ENCODE measurements around the gene MMP23B.
"Not testable (repeated sequence)": the region's sequence is repeated elsewhere in the genome, so short reads cannot be mapped to it uniquely, and the experiment has no call there.

DNA sequence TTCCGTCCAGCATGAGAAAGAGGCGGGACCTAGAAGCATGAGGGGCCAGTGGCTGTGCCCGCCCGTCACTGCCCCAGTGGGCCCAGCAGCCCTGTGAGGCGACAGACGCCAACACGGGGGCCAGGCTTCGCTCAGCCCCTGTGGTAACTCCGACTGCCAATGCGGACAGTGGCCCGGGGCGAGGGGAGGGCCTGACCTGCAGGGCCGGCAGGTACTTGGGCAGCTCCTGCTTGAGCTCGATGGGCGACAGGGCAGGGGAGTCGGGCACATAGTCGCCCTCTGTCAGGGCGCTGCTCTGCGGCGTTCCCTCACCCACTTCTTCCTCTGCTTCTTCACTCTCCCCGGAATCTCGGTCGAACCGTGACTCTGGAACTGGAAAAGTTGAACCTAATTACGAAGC, 8.1 kb downstream of the MMP23B start:
- TF ChIP-seq POLR2A, POLR2AphosphoS5, EP300 (IDR thresholded peaks at IDR 0.05): not testable (repeated sequence)
- TF ChIP-seq, protein P1, sequence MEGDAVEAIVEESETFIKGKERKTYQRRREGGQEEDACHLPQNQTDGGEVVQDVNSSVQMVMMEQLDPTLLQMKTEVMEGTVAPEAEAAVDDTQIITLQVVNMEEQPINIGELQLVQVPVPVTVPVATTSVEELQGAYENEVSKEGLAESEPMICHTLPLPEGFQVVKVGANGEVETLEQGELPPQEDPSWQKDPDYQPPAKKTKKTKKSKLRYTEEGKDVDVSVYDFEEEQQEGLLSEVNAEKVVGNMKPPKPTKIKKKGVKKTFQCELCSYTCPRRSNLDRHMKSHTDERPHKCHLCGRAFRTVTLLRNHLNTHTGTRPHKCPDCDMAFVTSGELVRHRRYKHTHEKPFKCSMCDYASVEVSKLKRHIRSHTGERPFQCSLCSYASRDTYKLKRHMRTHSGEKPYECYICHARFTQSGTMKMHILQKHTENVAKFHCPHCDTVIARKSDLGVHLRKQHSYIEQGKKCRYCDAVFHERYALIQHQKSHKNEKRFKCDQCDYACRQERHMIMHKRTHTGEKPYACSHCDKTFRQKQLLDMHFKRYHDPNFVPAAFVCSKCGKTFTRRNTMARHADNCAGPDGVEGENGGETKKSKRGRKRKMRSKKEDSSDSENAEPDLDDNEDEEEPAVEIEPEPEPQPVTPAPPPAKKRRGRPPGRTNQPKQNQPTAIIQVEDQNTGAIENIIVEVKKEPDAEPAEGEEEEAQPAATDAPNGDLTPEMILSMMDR (IDR thresholded peaks at IDR 0.05): not testable (repeated sequence)

All from sigmoid colon (tissue), 4 donors.